Activated CD8-positive, alpha-beta T cell treated with anti-CD3 and anti-CD28 coated beads for 36 hours (primary cell): ENCODE data around the gene PEX16. TPM values are rescaled to one million over a fixed set of nuclear protein-coding genes. Genes with fewer than 3 reads are reported as not detected.

Experiments used
- ATAC-seq: fragments of 200-7000 bp; cut with Tn5 transposase; one replicate; pipeline ENCODE4 v1.10.0; 2021; ENCODE audit warnings: mild to moderate bottlenecking, moderate library complexity
- CTCF ChIA-PET: fragments of 350-600 bp; sonication (Branson Sonifier 250); formaldehyde crosslinking; loops from one replicate; lab custom pipeline; 2021; ENCODE audit warnings: antibody characterized with exemption; lab: Charles Lee
- POLR2A ChIA-PET: fragments of 350-600 bp; sonication (Branson Sonifier 250); formaldehyde crosslinking; loops from one replicate; lab custom pipeline; 2021; ENCODE audit warnings: antibody characterized with exemption; lab: Charles Lee
- DNase-seq: peaks from one replicate; pipeline ENCODE4 v3.0.0-alpha.2; 2020
- H3K27ac Mint-ChIP-seq: one replicate; pipeline ENCODE4 v1.8.0; 2021; ENCODE audit warnings: mild to moderate bottlenecking, mixed read lengths
- H3K27me3 Mint-ChIP-seq: one replicate; pipeline ENCODE4 v1.8.0; 2021; ENCODE audit warnings: mixed read lengths
- H3K36me3 Mint-ChIP-seq: one replicate; pipeline ENCODE4 v1.8.0; 2021; ENCODE audit warnings: low read depth, mixed read lengths
- H3K4me1 Mint-ChIP-seq: one replicate; pipeline ENCODE4 v1.8.0; 2021; ENCODE audit warnings: low read depth, mixed read lengths
- H3K4me3 Mint-ChIP-seq: one replicate; pipeline ENCODE4 v1.8.0; 2021; ENCODE audit warnings: mild to moderate bottlenecking, moderate library complexity, mixed read lengths
- H3K9me3 Mint-ChIP-seq: one replicate; pipeline ENCODE4 v1.8.0; 2021; ENCODE audit warnings: mixed read lengths
- intact Hi-C: fragments of 100-400 bp; cut with micrococcal nuclease; formaldehyde crosslinking; loops from one replicate; pipeline ENCODE4 v1.10.0; 2022
- total RNA-seq, 2 experiments: library from RNA; stranded (reverse); gene quantifications; one replicate each; pipeline ENCODE4 v1.2.3, GENCODE V29; 2021
- TF ChIP-seq, protein P1 (sequence below): fragments of 200-600 bp; IDR thresholded peaks from one replicate; pipeline ENCODE4 v1.8.0; 2022; ENCODE audit warnings: antibody characterized with exemption, mild to moderate bottlenecking

PEX16 gene
- total RNA-seq, 2 experiments from 2014 or later, result 34.4 to 35.2 TPM

DNA sequence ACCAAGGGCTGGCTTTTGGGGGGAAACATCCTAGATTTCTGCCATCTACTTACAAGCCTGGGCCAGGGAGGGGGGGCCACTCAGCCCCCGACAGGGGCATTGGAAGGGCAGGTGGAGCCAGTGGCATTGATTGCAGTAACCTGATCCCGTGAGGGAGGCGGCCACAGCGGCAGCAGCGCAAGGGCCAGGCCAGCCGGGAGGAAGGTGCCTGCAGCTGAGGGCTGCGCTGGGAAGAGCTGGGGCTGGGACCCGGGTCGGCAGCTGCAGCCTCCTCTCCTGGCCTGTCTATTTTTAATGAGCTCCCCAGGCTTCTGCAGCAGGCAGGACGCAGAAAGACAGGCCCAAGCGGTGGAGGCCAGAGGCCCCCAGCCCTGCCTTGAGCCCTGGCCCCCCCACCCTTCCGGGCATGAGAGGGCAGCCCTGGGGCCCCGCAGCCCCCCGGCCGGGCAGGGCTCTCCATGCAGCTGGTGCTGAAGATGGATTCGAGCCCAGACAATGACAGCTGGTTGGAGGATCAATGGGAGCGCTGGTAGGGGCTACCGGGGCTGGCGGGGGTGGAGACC lies 21.2 kb downstream of the PEX16 start:
- peaks cover 15% of the 10 kb centered on the region for H3K27me3 Mint-ChIP-seq
- peaks cover 4% of the 10 kb centered on the region for H3K4me1 Mint-ChIP-seq
- DNase-seq (no peak), ATAC-seq (no peak)
- ChIA-PET POLR2A (no interaction called here), CTCF (no interaction called here)
- H3K27ac Mint-ChIP-seq, result no peak overlapping the region
- TF ChIP-seq, protein P1, sequence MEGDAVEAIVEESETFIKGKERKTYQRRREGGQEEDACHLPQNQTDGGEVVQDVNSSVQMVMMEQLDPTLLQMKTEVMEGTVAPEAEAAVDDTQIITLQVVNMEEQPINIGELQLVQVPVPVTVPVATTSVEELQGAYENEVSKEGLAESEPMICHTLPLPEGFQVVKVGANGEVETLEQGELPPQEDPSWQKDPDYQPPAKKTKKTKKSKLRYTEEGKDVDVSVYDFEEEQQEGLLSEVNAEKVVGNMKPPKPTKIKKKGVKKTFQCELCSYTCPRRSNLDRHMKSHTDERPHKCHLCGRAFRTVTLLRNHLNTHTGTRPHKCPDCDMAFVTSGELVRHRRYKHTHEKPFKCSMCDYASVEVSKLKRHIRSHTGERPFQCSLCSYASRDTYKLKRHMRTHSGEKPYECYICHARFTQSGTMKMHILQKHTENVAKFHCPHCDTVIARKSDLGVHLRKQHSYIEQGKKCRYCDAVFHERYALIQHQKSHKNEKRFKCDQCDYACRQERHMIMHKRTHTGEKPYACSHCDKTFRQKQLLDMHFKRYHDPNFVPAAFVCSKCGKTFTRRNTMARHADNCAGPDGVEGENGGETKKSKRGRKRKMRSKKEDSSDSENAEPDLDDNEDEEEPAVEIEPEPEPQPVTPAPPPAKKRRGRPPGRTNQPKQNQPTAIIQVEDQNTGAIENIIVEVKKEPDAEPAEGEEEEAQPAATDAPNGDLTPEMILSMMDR, result no peak
- intact Hi-C loops, result no loop called here
- H3K4me3 Mint-ChIP-seq, result no peak overlapping the region
- no peaks in the 10 kb centered on the region for H3K9me3 Mint-ChIP-seq
- H3K36me3 Mint-ChIP-seq, result no peaks in the 10 kb centered on the region

DNA sequence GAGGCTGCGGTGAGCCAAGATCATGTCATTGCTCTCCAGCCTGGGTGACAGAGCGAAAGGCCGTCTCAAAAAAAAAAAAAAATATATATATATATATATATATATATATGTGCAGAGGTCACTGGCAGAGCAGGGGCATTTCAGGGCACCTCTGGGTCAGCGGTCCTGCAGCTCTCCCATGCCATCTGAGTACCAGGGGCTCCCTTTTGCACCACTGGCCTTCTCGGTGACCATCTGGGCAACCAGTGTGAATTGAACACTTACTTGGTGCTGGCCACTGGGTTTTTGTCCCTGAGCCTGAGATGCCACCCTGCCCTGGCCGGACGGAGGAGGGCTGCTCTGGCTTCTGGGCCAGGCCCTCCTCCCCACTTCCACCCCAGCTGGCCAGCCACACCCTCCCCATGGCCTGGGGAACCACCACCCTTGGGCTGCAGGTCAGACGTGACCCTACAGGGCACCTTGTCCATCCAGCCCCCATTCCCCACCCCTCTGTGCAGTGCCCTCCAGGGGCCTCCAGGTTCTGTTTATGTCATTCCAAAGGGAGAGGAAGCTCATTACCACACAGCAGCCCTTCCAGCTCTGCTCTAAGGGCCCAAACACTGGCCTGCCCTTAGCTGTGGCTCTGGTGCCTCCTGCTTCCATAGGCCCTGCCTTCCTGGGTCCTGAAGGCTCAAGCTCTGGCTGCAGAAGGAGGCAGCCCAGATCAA lies 22.0 kb downstream of the PEX16 start:
- DNase-seq (no peak), ATAC-seq (no peak)
- Mint-ChIP-seq H3K4me1 (peaks cover 2% of the 10 kb centered on the region), H3K27ac (no peak overlapping the region), H3K27me3 (peaks cover 14% of the 10 kb centered on the region), H3K9me3 (no peaks in the 10 kb centered on the region), H3K36me3 (no peaks in the 10 kb centered on the region), H3K4me3 (no peak overlapping the region)
- TF ChIP-seq, protein P1, result no peak
- ChIA-PET POLR2A (no interaction called here), CTCF (no interaction called here)
- intact Hi-C loops, result no loop called here

DNA sequence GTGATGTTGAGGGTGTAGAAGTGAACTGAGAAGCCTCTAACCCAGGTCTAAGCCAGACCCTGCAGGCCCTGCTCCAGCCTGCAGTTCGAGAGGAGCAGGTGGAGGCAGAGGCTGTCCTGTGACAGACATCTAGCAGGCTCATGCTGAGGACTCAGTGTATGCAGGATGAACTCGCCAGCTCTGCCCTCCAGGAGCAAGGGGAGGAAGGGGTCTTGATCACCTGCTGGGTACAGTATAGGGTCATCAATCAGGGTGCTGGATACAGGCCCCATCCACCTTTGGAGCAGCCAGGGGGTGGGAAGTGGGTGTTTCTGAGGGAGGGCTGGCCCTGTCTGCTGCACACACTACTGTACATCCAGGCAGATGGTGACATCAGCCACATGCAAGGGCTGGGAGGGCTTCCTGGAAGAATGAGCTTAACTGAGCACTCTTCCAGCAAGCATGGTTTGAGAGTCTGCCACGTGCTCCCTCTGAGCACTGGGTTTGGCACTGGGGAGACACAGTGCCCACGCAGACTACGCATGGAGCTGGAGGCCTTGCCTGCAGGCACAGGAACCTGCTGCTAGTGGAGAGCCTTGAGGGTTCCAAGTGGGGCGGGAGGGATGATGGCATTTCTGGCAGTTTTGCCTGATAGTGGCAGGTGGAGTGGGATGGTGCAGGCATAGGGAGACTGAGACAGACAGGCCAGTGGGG lies 23.0 kb downstream of the PEX16 start:
- intact Hi-C loops, result no loop called here
- H3K36me3 Mint-ChIP-seq, result no peaks in the 10 kb centered on the region
- ATAC-seq, result no peak
- no peaks in the 10 kb centered on the region for H3K4me1 Mint-ChIP-seq
- no peak for DNase-seq
- H3K27me3 Mint-ChIP-seq, result peaks cover 12% of the 10 kb centered on the region
- H3K9me3 Mint-ChIP-seq, result no peaks in the 10 kb centered on the region
- H3K27ac Mint-ChIP-seq, result no peak overlapping the region
- TF ChIP-seq, protein P1, result no peak
- POLR2A ChIA-PET, result interaction anchor here (0.6 kb wide), 1 partner anchor 228 kb away, joined by 3 read pairs; no protein-coding TSS in a partner anchor
- no peak overlapping the region for H3K4me3 Mint-ChIP-seq
- CTCF ChIA-PET, result no interaction called here

DNA sequence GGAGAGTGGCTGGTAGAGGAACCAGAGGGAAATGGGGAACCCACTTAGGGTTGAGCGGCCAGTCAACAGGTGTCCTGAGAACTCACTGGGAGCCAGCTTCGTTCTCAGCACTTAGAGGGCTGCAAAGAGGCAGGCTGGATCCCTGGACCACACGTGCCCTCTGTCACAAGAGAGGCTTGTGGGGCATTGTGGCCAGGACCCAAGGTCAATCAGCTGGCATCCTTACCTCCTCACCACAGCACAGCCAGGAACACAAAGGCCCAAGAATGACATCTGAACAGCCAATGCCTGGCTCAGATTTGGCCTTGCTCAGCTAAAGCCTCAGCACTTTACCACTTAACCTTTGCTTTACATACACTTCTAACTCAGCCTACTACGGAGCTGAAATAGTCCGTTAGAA lies 24.8 kb downstream of the PEX16 start:
- ChIA-PET CTCF (interaction anchor here (0.7 to 1.1 kb wide), 2 partner anchors 73 to 121 kb away, joined by 3 read pairs; no protein-coding TSS in a partner anchor), POLR2A (interaction anchor here (0.7 kb wide), 1 partner anchor 24 kb away, joined by 3 read pairs; no protein-coding TSS in a partner anchor)
- TF ChIP-seq, protein P1, result no peak
- Mint-ChIP-seq H3K4me1 (no peaks in the 10 kb centered on the region), H3K9me3 (no peaks in the 10 kb centered on the region), H3K27ac (no peak overlapping the region), H3K36me3 (no peaks in the 10 kb centered on the region), H3K27me3 (peaks cover 9% of the 10 kb centered on the region), H3K4me3 (no peak overlapping the region)
- no peak for ATAC-seq
- DNase-seq, result no peak
- intact Hi-C loops, result no loop called here
